DND-41 (cell line): ENCODE data around the gene ATF6.

ENCODE experiments used
- ATAC-seq: fragments of 200-7000 bp; cut with Tn5 transposase; 3 replicates; pipeline ENCODE4 v1.9.1; 2021; ENCODE audit warnings: low read depth; ENCODE audit not compliant: insufficient read depth
- DNase-seq: peaks from one replicate; pipeline ENCODE4 v3.0.0-alpha.2; 2020
- H2AFZ ChIP-seq: 2 replicates; pipeline ENCODE4 v1.6.0; 2012; ENCODE audit warnings: low read depth, low read length
- H3K27ac ChIP-seq: 2 replicates; pipeline ENCODE4 v1.5.1; 2012; ENCODE audit warnings: low read length, inconsistent platforms
- H3K27me3 ChIP-seq: fragments of 200-600 bp; sonication (generic); 2 replicates; pipeline ENCODE4 v1.6.0; 2012; ENCODE audit warnings: low read length, mild to moderate bottlenecking, inconsistent platforms; ENCODE audit not compliant: insufficient read depth, poor library complexity
- H3K36me3 ChIP-seq: 2 replicates; pipeline ENCODE4 v1.5.1; 2012; ENCODE audit warnings: low read length, inconsistent platforms; ENCODE audit not compliant: insufficient read depth
- H3K4me1 ChIP-seq: 2 replicates; pipeline ENCODE4 v1.5.1; 2012; ENCODE audit warnings: mild to moderate bottlenecking, low read length; ENCODE audit not compliant: insufficient read depth
- H3K4me2 ChIP-seq: 2 replicates; pipeline ENCODE4 v1.6.0; 2012; ENCODE audit warnings: mild to moderate bottlenecking, moderate library complexity, low read length, inconsistent platforms; ENCODE audit not compliant: insufficient read depth
- H3K4me3 ChIP-seq, 2 experiments: fragments of 200-600 bp in 1 of 2; shearing (Covaris generic) in 1 of 2; 2 replicates each; pipeline ENCODE4 v1.5.1; 2012 to 2016; ENCODE audit warnings: inconsistent platforms in 2 of 2, low read length in 2 of 2, mild to moderate bottlenecking in 2 of 2, low read depth in 1 of 2, moderate library complexity in 1 of 2
- H3K79me2 ChIP-seq: 2 replicates; pipeline ENCODE4 v1.6.0; 2012; ENCODE audit warnings: low read length, inconsistent platforms; ENCODE audit not compliant: insufficient read depth
- H3K9ac ChIP-seq: 2 replicates; pipeline ENCODE4 v1.6.0; 2012; ENCODE audit warnings: low read depth, mild to moderate bottlenecking, inconsistent platforms, low read length, moderate library complexity
- H3K9me3 ChIP-seq: 2 replicates; pipeline ENCODE4 v1.5.1; 2012; ENCODE audit warnings: low read length, moderate library complexity, mild to moderate bottlenecking, inconsistent platforms; ENCODE audit not compliant: insufficient read depth, severe bottlenecking
- H4K20me1 ChIP-seq: 2 replicates; pipeline ENCODE4 v1.6.0; 2012; ENCODE audit warnings: low read length; ENCODE audit not compliant: insufficient read depth
- CTCF ChIP-seq: IDR thresholded peaks from 2 replicates; pipeline ENCODE4 v1.5.1; 2012; ENCODE audit warnings: borderline replicate concordance, low read length, moderate library complexity, mild to moderate bottlenecking; ENCODE audit not compliant: poor library complexity, severe bottlenecking; ENCODE audit errors: extremely low read depth
- EZH2 ChIP-seq: IDR thresholded peaks from 3 replicates; pipeline ENCODE4 v1.6.1; 2012; ENCODE audit warnings: borderline replicate concordance, low read depth, mild to moderate bottlenecking, moderate library complexity, low read length, inconsistent platforms; ENCODE audit not compliant: severe bottlenecking

Gene ATF6

DNA sequence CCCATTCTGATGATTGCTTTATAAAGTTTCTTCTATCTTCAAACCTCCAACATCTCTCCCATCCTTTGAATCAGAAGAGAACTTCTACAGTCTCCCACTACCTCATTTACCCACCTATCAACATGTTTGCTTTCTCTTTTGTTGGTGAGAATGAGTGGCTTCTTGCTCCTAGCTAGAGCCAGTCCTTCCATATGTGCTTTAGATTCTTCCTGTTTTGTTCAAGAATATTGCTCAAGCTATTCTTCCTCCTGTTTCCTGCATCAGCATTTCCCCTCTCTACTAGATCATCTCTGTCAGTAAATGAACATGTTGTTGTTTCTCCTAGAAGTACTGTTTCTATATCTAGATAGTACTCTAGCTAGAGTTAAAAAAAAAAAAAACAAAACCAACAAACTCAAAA, 6.3 kb downstream of the ATF6 start:
- peaks cover 97% of the 10 kb centered on the region for H3K79me2 ChIP-seq
- H3K4me2 ChIP-seq: peak overlapping the region; percentile 38; the same call in 1 of the 2 replicates
- ATAC-seq: peak; percentile 46; the same call in 2 of the 3 replicates

DNA sequence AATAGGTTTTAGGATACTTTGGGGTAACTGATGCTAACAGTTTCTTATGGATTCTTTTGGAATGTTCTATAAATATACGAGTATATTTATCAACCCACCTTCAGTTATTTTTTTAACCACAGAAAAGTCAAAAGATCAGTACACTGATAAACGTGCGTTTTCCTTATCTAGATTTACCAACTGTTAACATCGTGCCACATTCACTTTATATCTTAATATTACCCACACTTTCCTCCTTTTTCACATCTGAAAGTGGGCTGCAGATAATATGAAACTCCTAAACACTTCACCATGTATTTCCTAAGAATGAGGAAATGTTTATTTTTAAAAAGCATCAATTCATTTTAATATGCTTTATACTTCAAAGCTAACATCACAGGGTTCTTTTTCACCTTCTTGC, 7.7 kb downstream of the ATF6 start:
- H3K4me2 ChIP-seq: peak overlapping the region; percentile 45
- H3K9ac ChIP-seq: no peak overlapping the region
- H3K4me1 ChIP-seq: peaks cover 55% of the 10 kb centered on the region

More for the DNA sequence above, 6.3 kb downstream of the ATF6 start:
- Histone ChIP-seq H4K20me1 (peaks cover 23% of the 10 kb centered on the region), H3K4me1 (peaks cover 68% of the 10 kb centered on the region), H3K27me3 (no peaks in the 10 kb centered on the region), H3K36me3 (no peaks in the 10 kb centered on the region), H3K4me3 (no peak overlapping the region; a peak in 1 of 4 replicates), H2AFZ (no peak overlapping the region), H3K9ac (no peak overlapping the region), H3K9me3 (no peaks in the 10 kb centered on the region), H3K27ac (peak overlapping the region; percentile 27)
- TF ChIP-seq EZH2 (no peak), CTCF (no peak)
- no peak for DNase-seq

DNA sequence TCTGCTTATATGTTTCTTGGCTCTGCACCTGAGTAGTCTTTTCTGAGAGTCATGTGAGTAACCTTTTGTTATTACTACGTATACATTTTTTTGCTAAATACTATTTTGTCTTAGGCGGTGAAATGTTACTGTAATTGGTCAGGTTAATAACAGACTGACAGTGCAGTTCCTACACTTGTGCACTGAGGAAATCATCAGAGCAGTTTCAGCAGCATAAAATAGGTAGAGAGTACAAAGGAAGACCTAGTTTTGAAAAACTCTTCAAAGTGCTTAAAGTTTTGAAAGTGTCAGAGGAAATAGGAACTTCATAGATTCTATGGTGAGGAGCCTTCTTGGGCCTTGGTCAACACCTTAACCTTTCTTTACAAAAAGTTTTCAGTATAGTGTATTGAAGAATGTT, 11.1 kb downstream of the ATF6 start:
- no peak overlapping the region for H3K27ac ChIP-seq
- ATAC-seq (0 out of 3 replicates have a peak, but pooled peaks have one; percentile 33), DNase-seq (no peak)
- peaks cover 6% of the 10 kb centered on the region; the same call in 1 of the 2 replicates for H3K36me3 ChIP-seq
- no peak overlapping the region for H3K9ac ChIP-seq
- H3K4me1 ChIP-seq: peaks cover 24% of the 10 kb centered on the region
- peaks cover 17% of the 10 kb centered on the region for H4K20me1 ChIP-seq
- TF ChIP-seq CTCF (no peak), EZH2 (no peak)
- peaks cover 65% of the 10 kb centered on the region for H3K79me2 ChIP-seq
- H2AFZ ChIP-seq: no peak overlapping the region
- H3K4me2 ChIP-seq: no peak overlapping the region
- no peaks in the 10 kb centered on the region for H3K9me3 ChIP-seq
- no peaks in the 10 kb centered on the region for H3K27me3 ChIP-seq
- no peak overlapping the region for H3K4me3 ChIP-seq

More for the DNA sequence above, 7.7 kb downstream of the ATF6 start:
- peak overlapping the region in 1 of 2 experiments; percentile 4; a peak in 1 of 4 replicates for H3K4me3 ChIP-seq
- peak overlapping the region; percentile 59 for H3K27ac ChIP-seq
- H3K36me3 ChIP-seq: 0 out of 2 replicates have a peak, but pooled peaks cover 3% of the 10 kb centered on the region
- H4K20me1 ChIP-seq: peaks cover 26% of the 10 kb centered on the region
- H3K27me3 ChIP-seq: no peaks in the 10 kb centered on the region
- TF ChIP-seq EZH2: no peak
- H2AFZ ChIP-seq: no peak overlapping the region
- H3K79me2 ChIP-seq: peaks cover 95% of the 10 kb centered on the region
- H3K9me3 ChIP-seq: no peaks in the 10 kb centered on the region
- ATAC-seq: peak; percentile 53; the same call in 2 of the 3 replicates
- no peak for DNase-seq

- H3K9ac ChIP-seq: no peak overlapping the region
- no peaks in the 10 kb centered on the region for H3K9me3 ChIP-seq
- DNase-seq (no peak), ATAC-seq (no peak)
- no peak overlapping the region for H3K27ac ChIP-seq
- H3K4me2 ChIP-seq: no peak overlapping the region
- peaks cover 14% of the 10 kb centered on the region for H3K36me3 ChIP-seq
- no peak for TF ChIP-seq CTCF
- TF ChIP-seq EZH2: no peak
- H3K79me2 ChIP-seq: peaks cover 55% of the 10 kb centered on the region
- peaks cover 11% of the 10 kb centered on the region for H3K4me1 ChIP-seq
- H4K20me1 ChIP-seq: peaks cover 17% of the 10 kb centered on the region
- no peak overlapping the region for H2AFZ ChIP-seq
- H3K27me3 ChIP-seq: no peaks in the 10 kb centered on the region
- no peak overlapping the region for H3K4me3 ChIP-seq
These were observed 12.4 kb downstream of the ATF6 start for GRCh38 chr1:161778522-161778921.
